Hepatocyte (in vitro differentiated cells): ENCODE measurements around the gene PAK5.

Source experiments
- EZH2 ChIP-seq: fragments of 200-600 bp; sonication (generic); IDR thresholded peaks from 2 replicates; pipeline ENCODE4 v1.6.1; 2016; ENCODE audit warnings: antibody characterized with exemption, mild to moderate bottlenecking, borderline replicate concordance
- EZH2phosphoT487 ChIP-seq: fragments of 200-600 bp; sonication (generic); IDR thresholded peaks from one replicate; pipeline ENCODE4 v1.6.1; 2018; ENCODE audit warnings: antibody characterized with exemption, mild to moderate bottlenecking, low read depth, moderate library complexity; ENCODE audit not compliant: unreplicated experiment, severe bottlenecking
- TF ChIP-seq, protein P1 (sequence below): fragments of 200-600 bp; sonication (generic); IDR thresholded peaks from 2 replicates; pipeline ENCODE4 v1.5.1; 2016; ENCODE audit warnings: antibody characterized with exemption, mild to moderate bottlenecking; ENCODE audit not compliant: poor library complexity

DNA sequence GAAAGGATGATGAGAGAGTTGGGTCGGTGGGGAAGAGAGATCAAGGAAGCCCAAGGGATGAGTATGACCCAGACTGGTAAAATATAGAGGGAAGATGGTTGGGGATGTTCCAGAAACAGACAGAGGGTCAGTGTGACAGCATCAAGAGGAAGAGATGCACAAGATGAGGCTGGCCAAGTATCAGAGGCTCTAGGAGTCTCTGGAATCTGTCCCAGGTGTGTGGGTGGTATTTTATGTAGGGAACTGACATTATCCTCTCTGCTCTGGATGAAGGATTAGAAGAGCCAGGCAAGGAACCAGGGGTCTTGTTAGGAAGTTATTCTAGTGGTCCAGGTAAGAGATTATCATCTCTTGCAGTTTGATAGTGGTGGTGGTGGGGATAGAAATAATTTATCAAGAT lies 3.6 kb downstream of the PAK5 start:
- TF ChIP-seq EZH2phosphoT487, result no peak
- TF ChIP-seq, protein P1, sequence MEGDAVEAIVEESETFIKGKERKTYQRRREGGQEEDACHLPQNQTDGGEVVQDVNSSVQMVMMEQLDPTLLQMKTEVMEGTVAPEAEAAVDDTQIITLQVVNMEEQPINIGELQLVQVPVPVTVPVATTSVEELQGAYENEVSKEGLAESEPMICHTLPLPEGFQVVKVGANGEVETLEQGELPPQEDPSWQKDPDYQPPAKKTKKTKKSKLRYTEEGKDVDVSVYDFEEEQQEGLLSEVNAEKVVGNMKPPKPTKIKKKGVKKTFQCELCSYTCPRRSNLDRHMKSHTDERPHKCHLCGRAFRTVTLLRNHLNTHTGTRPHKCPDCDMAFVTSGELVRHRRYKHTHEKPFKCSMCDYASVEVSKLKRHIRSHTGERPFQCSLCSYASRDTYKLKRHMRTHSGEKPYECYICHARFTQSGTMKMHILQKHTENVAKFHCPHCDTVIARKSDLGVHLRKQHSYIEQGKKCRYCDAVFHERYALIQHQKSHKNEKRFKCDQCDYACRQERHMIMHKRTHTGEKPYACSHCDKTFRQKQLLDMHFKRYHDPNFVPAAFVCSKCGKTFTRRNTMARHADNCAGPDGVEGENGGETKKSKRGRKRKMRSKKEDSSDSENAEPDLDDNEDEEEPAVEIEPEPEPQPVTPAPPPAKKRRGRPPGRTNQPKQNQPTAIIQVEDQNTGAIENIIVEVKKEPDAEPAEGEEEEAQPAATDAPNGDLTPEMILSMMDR, result no peak
- TF ChIP-seq EZH2, result no peak
